ENCODE results near the gene ATP6V1F.

Gene ATP6V1F, protein sequence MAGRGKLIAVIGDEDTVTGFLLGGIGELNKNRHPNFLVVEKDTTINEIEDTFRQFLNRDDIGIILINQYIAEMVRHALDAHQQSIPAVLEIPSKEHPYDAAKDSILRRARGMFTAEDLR

DNA sequence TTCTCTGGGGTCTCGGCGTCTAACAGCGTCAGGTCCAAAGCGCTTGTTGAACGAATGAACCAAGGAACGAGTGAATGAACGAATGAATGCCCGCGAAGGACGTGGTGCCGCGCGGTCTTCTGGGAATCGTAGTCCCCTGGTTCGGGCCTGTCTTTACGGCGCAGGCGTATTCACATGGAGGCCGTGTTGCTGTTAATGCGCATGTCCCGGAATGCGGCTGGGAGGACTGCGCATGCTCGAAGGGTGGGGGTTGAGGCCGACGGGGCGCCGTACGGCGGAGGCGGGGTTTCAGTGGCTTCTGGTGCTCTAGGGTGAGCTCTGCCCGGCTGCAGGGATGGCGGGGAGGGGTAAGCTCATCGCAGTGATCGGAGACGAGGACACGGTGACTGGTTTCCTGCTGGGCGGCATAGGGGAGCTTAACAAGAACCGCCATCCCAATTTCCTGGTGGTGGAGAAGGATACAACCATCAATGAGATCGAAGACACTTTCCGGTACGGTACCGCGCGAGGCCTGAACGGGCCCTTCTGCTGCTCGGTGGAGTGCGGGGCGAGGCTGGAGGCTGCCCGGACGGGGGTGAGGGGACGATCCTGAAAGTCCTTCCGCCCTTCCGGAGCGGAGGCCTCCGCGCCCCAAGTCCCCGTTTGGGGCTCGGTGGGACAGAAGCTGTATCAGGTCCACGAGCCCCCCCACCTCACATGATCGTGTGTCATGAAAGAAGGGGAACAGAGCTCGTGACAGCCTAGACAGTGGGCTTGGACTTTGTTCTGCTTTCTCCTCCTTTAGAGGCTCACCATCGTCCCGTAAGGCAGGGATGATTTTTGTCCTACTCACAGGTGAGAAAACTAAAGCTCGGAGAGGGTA is at the start of gene ATP6V1F:
TSS of gene ATP6V1F (plus strand) at position 286 of the 862 bp plus-strand sequence. CDS start at position 335, 49 bp downstream.
- Histone ChIP-seq H3K9ac (ENCODE audit: low read length) (peak within 1 kb of the TSS; percentile 59), H3K36me3 (ENCODE audit: control insufficient read depth, insufficient read depth, low read length) (peaks cover 6% of the 10 kb centered on the region), H3K27ac (ENCODE audit: low read depth, low read length) (peak within 1 kb of the TSS; percentile 67), H3K27me3 (ENCODE audit: control insufficient read depth, insufficient read depth, low read length) (no peaks in the 10 kb centered on the region), H3K4me1 (ENCODE audit: control insufficient read depth, insufficient read depth, low read length) (peaks cover 20% of the 10 kb centered on the region), H3K4me3 (ENCODE audit: low read length) (peak within 1 kb of the TSS; percentile 88)

DNA sequence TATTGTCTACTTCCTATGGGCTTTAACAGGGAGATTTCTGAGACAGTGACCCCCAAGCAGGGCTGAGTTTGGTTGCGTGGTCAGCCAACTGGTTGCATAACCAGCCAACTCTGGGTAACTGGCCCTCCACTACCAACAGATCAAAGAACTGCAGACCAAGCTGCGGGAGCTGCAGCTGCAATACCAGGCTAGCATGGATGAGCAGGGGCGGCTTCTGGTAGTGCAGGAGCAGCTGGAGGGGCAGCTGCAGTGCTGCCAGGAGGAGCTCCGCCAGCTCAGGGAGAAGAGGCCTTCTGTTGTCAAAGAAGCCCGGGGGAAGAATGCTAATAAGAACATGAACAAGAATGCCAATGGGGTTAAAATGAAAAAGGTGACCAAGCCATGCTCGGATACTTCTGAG is 48.2 kb upstream of the ATP6V1F start:
- Histone ChIP-seq H3K36me3 (ENCODE audit: control insufficient read depth, insufficient read depth, low read length) (peaks cover 3% of the 10 kb centered on the region), H3K27me3 (ENCODE audit: control insufficient read depth, insufficient read depth, low read length) (no peaks in the 10 kb centered on the region), H3K4me1 (ENCODE audit: control insufficient read depth, insufficient read depth, low read length) (peaks cover 9% of the 10 kb centered on the region), H3K4me3 (ENCODE audit: low read length) (no peak overlapping the region), H3K27ac (ENCODE audit: low read depth, low read length) (no peak overlapping the region), H3K9ac (ENCODE audit: low read length) (no peak overlapping the region)

- no peak overlapping the region for H3K27ac ChIP-seq (ENCODE audit: low read depth, low read length)
- H3K36me3 ChIP-seq (ENCODE audit: control insufficient read depth, insufficient read depth, low read length): peaks cover under 1% of the 10 kb centered on the region
- no peaks in the 10 kb centered on the region for H3K27me3 ChIP-seq (ENCODE audit: control insufficient read depth, insufficient read depth, low read length)
- H3K4me1 ChIP-seq (ENCODE audit: control insufficient read depth, insufficient read depth, low read length): peaks cover 9% of the 10 kb centered on the region
- H3K9ac ChIP-seq (ENCODE audit: low read length): no peak overlapping the region
- no peak overlapping the region for H3K4me3 ChIP-seq (ENCODE audit: low read length)
Observed at GRCh38 chr7:128815289-128815942, 47.2 kb upstream of the ATP6V1F start.

DNA sequence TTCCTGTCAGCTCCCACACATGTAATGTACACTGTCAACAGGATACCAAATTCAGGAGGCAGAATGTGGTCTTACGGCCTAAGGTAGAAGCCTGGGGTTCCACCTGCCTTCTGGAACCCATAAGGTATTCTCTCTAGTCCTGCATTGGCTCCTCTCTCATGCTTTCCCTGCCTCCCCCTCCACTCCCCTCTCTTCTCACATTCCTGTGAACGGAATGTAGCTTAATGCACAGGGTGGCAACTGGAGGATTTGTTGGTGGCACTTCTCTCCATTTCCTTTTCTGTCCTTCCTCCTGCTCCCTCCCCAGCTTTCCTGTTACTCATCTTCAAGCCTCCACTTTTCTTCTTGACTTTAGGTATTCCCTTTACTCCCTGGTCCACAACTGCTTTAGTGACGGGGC is 44.0 kb upstream of the ATP6V1F start:
- Histone ChIP-seq H3K4me1 (ENCODE audit: control insufficient read depth, insufficient read depth, low read length) (peaks cover 9% of the 10 kb centered on the region), H3K27ac (ENCODE audit: low read depth, low read length) (no peak overlapping the region), H3K4me3 (ENCODE audit: low read length) (no peak overlapping the region), H3K9ac (ENCODE audit: low read length) (no peak overlapping the region), H3K27me3 (ENCODE audit: control insufficient read depth, insufficient read depth, low read length) (no peaks in the 10 kb centered on the region), H3K36me3 (ENCODE audit: control insufficient read depth, insufficient read depth, low read length) (no peaks in the 10 kb centered on the region)

DNA sequence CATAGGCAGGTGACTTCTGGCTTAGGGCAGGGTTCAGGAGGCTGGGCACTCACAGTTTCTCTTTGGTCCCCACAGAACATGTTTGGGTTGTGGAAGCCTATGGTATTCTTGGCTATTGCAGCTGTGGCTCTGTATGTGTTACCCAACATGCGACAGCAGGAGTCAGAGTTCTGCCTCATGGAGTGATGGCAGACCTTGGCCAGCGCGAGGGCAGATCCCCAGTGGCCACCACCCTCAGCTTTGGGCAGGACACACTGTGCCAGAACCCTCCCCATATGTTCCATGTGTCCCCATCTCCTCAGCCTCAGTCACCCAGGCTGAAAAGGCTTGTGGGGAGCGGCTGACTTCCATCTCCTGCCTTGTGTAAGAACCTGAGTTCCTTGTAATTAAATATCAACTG is 40.9 kb upstream of the ATP6V1F start:
- no peak overlapping the region for H3K9ac ChIP-seq (ENCODE audit: low read length)
- no peak overlapping the region for H3K27ac ChIP-seq (ENCODE audit: low read depth, low read length)
- no peak overlapping the region for H3K4me3 ChIP-seq (ENCODE audit: low read length)
- no peaks in the 10 kb centered on the region for H3K27me3 ChIP-seq (ENCODE audit: control insufficient read depth, insufficient read depth, low read length)
- no peaks in the 10 kb centered on the region for H3K36me3 ChIP-seq (ENCODE audit: control insufficient read depth, insufficient read depth, low read length)
- peaks cover 9% of the 10 kb centered on the region for H3K4me1 ChIP-seq (ENCODE audit: control insufficient read depth, insufficient read depth, low read length)

DNA sequence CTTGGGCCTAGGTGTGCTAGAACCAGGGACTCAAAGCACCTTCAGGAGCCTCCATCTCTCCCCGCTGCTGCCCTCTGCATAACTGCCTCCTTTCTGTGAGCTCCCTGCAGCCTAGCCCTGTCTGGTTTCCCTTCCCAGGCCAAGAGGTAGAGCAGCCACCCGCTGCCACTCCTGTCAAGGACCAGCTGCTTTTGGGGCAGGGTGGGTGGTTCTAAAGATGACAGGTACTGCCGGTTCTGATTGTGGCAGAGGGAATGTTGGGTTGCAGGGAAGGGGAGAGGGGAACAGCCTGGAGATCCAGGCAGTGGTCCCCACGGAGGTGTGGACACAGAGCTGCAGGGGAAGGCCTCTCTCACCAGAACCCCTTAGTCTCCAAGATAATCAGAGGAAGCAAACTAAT is 36.1 kb upstream of the ATP6V1F start:
- Histone ChIP-seq H3K36me3 (ENCODE audit: control insufficient read depth, insufficient read depth, low read length) (no peaks in the 10 kb centered on the region), H3K4me3 (ENCODE audit: low read length) (no peak overlapping the region), H3K9ac (ENCODE audit: low read length) (no peak overlapping the region), H3K27me3 (ENCODE audit: control insufficient read depth, insufficient read depth, low read length) (peaks cover 8% of the 10 kb centered on the region), H3K4me1 (ENCODE audit: control insufficient read depth, insufficient read depth, low read length) (peaks cover 21% of the 10 kb centered on the region), H3K27ac (ENCODE audit: low read depth, low read length) (no peak overlapping the region)

- peak overlapping the region; percentile 75 for H3K27ac ChIP-seq (ENCODE audit: low read depth, low read length)
- peaks cover 12% of the 10 kb centered on the region for H3K27me3 ChIP-seq (ENCODE audit: control insufficient read depth, insufficient read depth, low read length)
- no peaks in the 10 kb centered on the region for H3K36me3 ChIP-seq (ENCODE audit: control insufficient read depth, insufficient read depth, low read length)
- peaks cover 21% of the 10 kb centered on the region for H3K4me1 ChIP-seq (ENCODE audit: control insufficient read depth, insufficient read depth, low read length)
- H3K9ac ChIP-seq (ENCODE audit: low read length): no peak overlapping the region
- no peak overlapping the region for H3K4me3 ChIP-seq (ENCODE audit: low read length)
Observed at GRCh38 chr7:128826916-128827247, 35.8 kb upstream of the ATP6V1F start.

- no peak overlapping the region for H3K4me3 ChIP-seq (ENCODE audit: low read length)
- peak overlapping the region; percentile 75 for H3K27ac ChIP-seq (ENCODE audit: low read depth, low read length)
- H3K9ac ChIP-seq (ENCODE audit: low read length): no peak overlapping the region
- H3K4me1 ChIP-seq (ENCODE audit: control insufficient read depth, insufficient read depth, low read length): peaks cover 21% of the 10 kb centered on the region
- H3K36me3 ChIP-seq (ENCODE audit: control insufficient read depth, insufficient read depth, low read length): no peaks in the 10 kb centered on the region
- H3K27me3 ChIP-seq (ENCODE audit: control insufficient read depth, insufficient read depth, low read length): peaks cover 12% of the 10 kb centered on the region
Observed at GRCh38 chr7:128827248-128827958, 35.3 kb upstream of the ATP6V1F start.

- no peak overlapping the region for H3K4me3 ChIP-seq (ENCODE audit: low read length)
- no peaks in the 10 kb centered on the region for H3K36me3 ChIP-seq (ENCODE audit: control insufficient read depth, insufficient read depth, low read length)
- H3K27ac ChIP-seq (ENCODE audit: low read depth, low read length): peak overlapping the region; percentile 75
- H3K4me1 ChIP-seq (ENCODE audit: control insufficient read depth, insufficient read depth, low read length): peaks cover 28% of the 10 kb centered on the region
- H3K27me3 ChIP-seq (ENCODE audit: control insufficient read depth, insufficient read depth, low read length): peaks cover 12% of the 10 kb centered on the region
- no peak overlapping the region for H3K9ac ChIP-seq (ENCODE audit: low read length)
Observed at GRCh38 chr7:128827971-128828711, 34.5 kb upstream of the ATP6V1F start.

GRCh38 chr7:128829391-128830166 is 33.1 kb upstream of the ATP6V1F start:
- peaks cover 36% of the 10 kb centered on the region for H3K4me1 ChIP-seq (ENCODE audit: control insufficient read depth, insufficient read depth, low read length)
- peaks cover 12% of the 10 kb centered on the region for H3K27me3 ChIP-seq (ENCODE audit: control insufficient read depth, insufficient read depth, low read length)
- H3K4me3 ChIP-seq (ENCODE audit: low read length): peak overlapping the region; percentile 64
- H3K36me3 ChIP-seq (ENCODE audit: control insufficient read depth, insufficient read depth, low read length): no peaks in the 10 kb centered on the region
- H3K27ac ChIP-seq (ENCODE audit: low read depth, low read length): peak overlapping the region; percentile 98
- H3K9ac ChIP-seq (ENCODE audit: low read length): peak overlapping the region; percentile 40
